Activated B cell treated with CpG ODN at 0.5 μM for 24 hours (primary cell): Measurements from ENCODE around the gene TMEM178B. TPM values are rescaled to one million over a fixed set of nuclear protein-coding genes. Genes with fewer than 3 reads are reported as not detected.

ENCODE experiments used
- ATAC-seq: fragments of 200-7000 bp; cut with Tn5 transposase; one replicate; pipeline ENCODE4 v1.10.0; 2021; ENCODE audit warnings: low read depth, mild to moderate bottlenecking, moderate library complexity
- CTCF ChIA-PET: fragments of 350-600 bp; sonication (Branson Sonifier 250); formaldehyde crosslinking; loops from one replicate; lab custom pipeline; 2021; ENCODE audit warnings: antibody characterized with exemption; lab: Charles Lee
- POLR2A ChIA-PET: fragments of 350-600 bp; sonication (Branson Sonifier 250); formaldehyde crosslinking; loops from one replicate; lab custom pipeline; 2021; ENCODE audit warnings: antibody characterized with exemption; lab: Charles Lee
- DNase-seq: peaks from one replicate; pipeline ENCODE4 v3.0.0; 2022
- H3K27ac Mint-ChIP-seq: one replicate; pipeline ENCODE4 v1.8.0; 2020; ENCODE audit warnings: mixed read lengths
- H3K27me3 Mint-ChIP-seq: one replicate; pipeline ENCODE4 v1.8.0; 2021; ENCODE audit warnings: mixed read lengths
- H3K36me3 Mint-ChIP-seq: one replicate; pipeline ENCODE4 v1.8.0; 2021; ENCODE audit warnings: low read depth, mixed read lengths
- H3K4me1 Mint-ChIP-seq: one replicate; pipeline ENCODE4 v1.8.0; 2021; ENCODE audit warnings: mixed read lengths
- H3K4me3 Mint-ChIP-seq: one replicate; pipeline ENCODE4 v1.8.0; 2020; ENCODE audit warnings: mild to moderate bottlenecking, mixed read lengths
- H3K9me3 Mint-ChIP-seq: one replicate; pipeline ENCODE4 v1.8.0; 2020; ENCODE audit warnings: mixed read lengths
- intact Hi-C: fragments of 100-400 bp; cut with micrococcal nuclease; formaldehyde crosslinking; loops from one replicate; pipeline ENCODE4 v1.15.1; 2024
- total RNA-seq: library from RNA; stranded (reverse); gene quantifications from 2 replicates; pipeline ENCODE4 v1.2.3, GENCODE V29; 2022
- TF ChIP-seq, protein P1 (sequence below): fragments of 200-600 bp; IDR thresholded peaks from one replicate; pipeline ENCODE4 v1.8.0; 2022; ENCODE audit warnings: antibody characterized with exemption, mild to moderate bottlenecking

Gene TMEM178B
- total RNA-seq, 1 donor from 2014 or later, result 0.49 TPM

DNA sequence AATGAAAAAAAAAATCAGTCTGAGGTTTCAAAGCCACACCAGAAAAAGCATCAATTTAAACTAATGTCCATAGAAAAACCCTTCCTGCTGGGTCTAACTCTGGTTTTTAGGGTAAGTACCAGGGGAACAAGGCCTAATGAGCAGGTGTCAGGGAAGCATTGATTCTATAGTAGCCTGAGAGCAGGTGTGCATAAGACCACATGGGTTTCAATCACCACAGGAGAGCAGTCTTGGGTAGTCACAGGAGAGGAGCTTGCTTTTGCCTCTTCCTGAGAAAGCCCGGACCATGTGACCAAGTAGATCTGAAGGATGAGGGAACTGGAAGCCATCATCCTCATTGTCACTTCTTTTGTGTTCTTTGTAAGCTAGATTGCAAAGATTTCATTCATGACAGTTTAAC lies 411.0 kb downstream of the TMEM178B start:
- POLR2A ChIA-PET, result no interaction called here
- intact Hi-C loops, result no loop called here
- CTCF ChIA-PET, result no interaction called here

DNA sequence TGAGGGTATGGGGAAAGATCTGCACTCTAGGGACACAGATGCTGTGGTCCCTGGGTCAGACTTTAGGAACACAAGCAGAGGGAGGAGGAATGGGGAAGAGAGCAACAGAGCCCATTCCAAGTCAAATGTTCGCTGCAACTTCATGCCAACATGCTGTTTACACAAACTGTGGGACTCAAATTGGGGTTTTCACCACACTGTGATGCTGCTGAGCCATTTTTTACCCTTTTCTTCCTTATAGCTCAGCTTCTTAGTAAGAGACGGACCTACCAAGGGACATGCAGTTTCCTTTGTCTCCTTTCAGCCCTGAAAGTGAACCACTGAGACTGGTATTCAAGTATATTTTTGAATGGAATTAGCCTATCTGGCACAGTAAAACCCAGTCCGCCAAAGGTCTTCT lies 413.1 kb downstream of the TMEM178B start:
- Mint-ChIP-seq H3K4me3 (no peak overlapping the region), H3K27me3 (peaks cover 6% of the 10 kb centered on the region), H3K27ac (no peak overlapping the region), H3K36me3 (no peaks in the 10 kb centered on the region), H3K9me3 (no peaks in the 10 kb centered on the region), H3K4me1 (no peaks in the 10 kb centered on the region)
- ChIA-PET CTCF (no interaction called here), POLR2A (no interaction called here)
- intact Hi-C loops, result no loop called here
- TF ChIP-seq, protein P1, sequence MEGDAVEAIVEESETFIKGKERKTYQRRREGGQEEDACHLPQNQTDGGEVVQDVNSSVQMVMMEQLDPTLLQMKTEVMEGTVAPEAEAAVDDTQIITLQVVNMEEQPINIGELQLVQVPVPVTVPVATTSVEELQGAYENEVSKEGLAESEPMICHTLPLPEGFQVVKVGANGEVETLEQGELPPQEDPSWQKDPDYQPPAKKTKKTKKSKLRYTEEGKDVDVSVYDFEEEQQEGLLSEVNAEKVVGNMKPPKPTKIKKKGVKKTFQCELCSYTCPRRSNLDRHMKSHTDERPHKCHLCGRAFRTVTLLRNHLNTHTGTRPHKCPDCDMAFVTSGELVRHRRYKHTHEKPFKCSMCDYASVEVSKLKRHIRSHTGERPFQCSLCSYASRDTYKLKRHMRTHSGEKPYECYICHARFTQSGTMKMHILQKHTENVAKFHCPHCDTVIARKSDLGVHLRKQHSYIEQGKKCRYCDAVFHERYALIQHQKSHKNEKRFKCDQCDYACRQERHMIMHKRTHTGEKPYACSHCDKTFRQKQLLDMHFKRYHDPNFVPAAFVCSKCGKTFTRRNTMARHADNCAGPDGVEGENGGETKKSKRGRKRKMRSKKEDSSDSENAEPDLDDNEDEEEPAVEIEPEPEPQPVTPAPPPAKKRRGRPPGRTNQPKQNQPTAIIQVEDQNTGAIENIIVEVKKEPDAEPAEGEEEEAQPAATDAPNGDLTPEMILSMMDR, result no peak
- ATAC-seq, result no peak
- no peak for DNase-seq

More for the DNA sequence above, 411.0 kb downstream of the TMEM178B start:
- H3K4me3 Mint-ChIP-seq, result no peak overlapping the region
- DNase-seq (no peak), ATAC-seq (no peak)
- TF ChIP-seq, protein P1, result no peak
- no peaks in the 10 kb centered on the region for H3K9me3 Mint-ChIP-seq
- no peaks in the 10 kb centered on the region for H3K4me1 Mint-ChIP-seq
- H3K36me3 Mint-ChIP-seq, result no peaks in the 10 kb centered on the region
- H3K27ac Mint-ChIP-seq, result no peak overlapping the region
- H3K27me3 Mint-ChIP-seq, result peaks cover 8% of the 10 kb centered on the region

- Mint-ChIP-seq H3K36me3 (no peaks in the 10 kb centered on the region), H3K4me3 (no peak overlapping the region), H3K9me3 (no peaks in the 10 kb centered on the region), H3K27ac (no peak overlapping the region), H3K4me1 (no peaks in the 10 kb centered on the region), H3K27me3 (peaks cover 6% of the 10 kb centered on the region)
- TF ChIP-seq, protein P1, result no peak
- ChIA-PET CTCF (no interaction called here), POLR2A (no interaction called here)
- DNase-seq, result no peak
- intact Hi-C loops, result no loop called here
- no peak for ATAC-seq
Observed at GRCh38 chr7:141490474-141490873, 416.6 kb downstream of the TMEM178B start.

- POLR2A ChIA-PET, result no interaction called here
- Mint-ChIP-seq H3K27me3 (peaks cover 7% of the 10 kb centered on the region), H3K36me3 (no peaks in the 10 kb centered on the region), H3K27ac (no peak overlapping the region), H3K4me3 (no peak overlapping the region), H3K9me3 (no peaks in the 10 kb centered on the region), H3K4me1 (no peaks in the 10 kb centered on the region)
- TF ChIP-seq, protein P1, result no peak
- CTCF ChIA-PET, result no interaction called here
- DNase-seq, result no peak
- no peak for ATAC-seq
- intact Hi-C loops, result no loop called here
Observed at GRCh38 chr7:141495057-141495456, 421.2 kb downstream of the TMEM178B start.

DNA sequence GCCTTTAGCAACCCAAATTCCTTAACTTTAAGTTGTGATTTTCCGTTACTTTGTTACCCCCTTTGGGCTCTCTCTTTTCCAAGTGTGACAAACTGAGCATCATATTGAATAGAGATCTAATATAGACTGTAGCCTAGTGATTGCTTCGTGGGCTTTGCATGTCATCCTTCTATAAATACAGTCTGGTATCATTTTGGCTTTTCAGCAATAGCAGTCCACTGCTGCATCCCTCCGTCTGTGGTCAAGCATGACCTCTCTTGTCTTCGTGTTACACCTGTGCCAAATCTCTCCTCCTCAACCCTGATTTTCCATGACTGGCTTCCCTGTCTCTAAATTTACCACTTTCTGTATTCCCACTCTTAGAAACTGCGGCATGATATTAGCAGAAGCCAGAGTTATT lies 423.5 kb downstream of the TMEM178B start:
- Mint-ChIP-seq H3K27ac (no peak overlapping the region), H3K9me3 (no peaks in the 10 kb centered on the region), H3K4me3 (no peak overlapping the region), H3K4me1 (no peaks in the 10 kb centered on the region), H3K36me3 (no peaks in the 10 kb centered on the region), H3K27me3 (peaks cover 4% of the 10 kb centered on the region)
- ChIA-PET POLR2A (no interaction called here), CTCF (interaction anchor here (1.1 kb wide), 1 partner anchor 36 kb away, joined by 3 read pairs; no protein-coding TSS in a partner anchor)
- TF ChIP-seq, protein P1, result no peak
- no peak for ATAC-seq
- DNase-seq, result no peak
- intact Hi-C loops, result no loop called here
